ENCODE measurements around the gene PPARA. TPM values are rescaled to one million over a fixed set of nuclear protein-coding genes. Genes with fewer than 3 reads are reported as not detected.

The PPARA gene
- total RNA-seq, 1 donor from 2014 or later = 29.1 TPM

- DNase-seq (ENCODE audit: low spot score) = no peak
Observed at GRCh38 chr22:46272762-46273431, 122.6 kb downstream of the PPARA start.

GRCh38 chr22:46273432-46274148 is 123.3 kb downstream of the PPARA start:
- DNase-seq (ENCODE audit: low spot score) = no peak

DNA sequence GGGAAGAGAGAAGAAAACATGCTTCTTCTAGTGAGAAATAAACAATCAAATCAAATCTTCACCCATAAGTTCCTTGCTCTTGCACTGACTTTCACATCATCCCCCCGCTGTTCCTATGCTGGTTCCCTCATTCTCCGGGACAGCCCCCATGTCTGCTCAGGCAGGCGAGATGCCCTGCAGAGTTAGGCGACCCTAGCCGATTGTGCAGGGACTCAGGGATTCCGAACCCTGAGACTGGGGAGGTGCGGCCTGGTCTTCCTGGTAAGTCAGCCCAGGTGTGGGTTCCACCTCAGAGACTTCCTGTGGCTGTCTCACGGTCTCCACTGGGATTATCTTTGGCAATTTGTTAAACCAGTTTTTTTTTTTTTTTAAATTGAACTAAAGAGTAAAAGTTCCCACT is 124.1 kb downstream of the PPARA start:
- no peak for DNase-seq (ENCODE audit: low spot score)

DNA sequence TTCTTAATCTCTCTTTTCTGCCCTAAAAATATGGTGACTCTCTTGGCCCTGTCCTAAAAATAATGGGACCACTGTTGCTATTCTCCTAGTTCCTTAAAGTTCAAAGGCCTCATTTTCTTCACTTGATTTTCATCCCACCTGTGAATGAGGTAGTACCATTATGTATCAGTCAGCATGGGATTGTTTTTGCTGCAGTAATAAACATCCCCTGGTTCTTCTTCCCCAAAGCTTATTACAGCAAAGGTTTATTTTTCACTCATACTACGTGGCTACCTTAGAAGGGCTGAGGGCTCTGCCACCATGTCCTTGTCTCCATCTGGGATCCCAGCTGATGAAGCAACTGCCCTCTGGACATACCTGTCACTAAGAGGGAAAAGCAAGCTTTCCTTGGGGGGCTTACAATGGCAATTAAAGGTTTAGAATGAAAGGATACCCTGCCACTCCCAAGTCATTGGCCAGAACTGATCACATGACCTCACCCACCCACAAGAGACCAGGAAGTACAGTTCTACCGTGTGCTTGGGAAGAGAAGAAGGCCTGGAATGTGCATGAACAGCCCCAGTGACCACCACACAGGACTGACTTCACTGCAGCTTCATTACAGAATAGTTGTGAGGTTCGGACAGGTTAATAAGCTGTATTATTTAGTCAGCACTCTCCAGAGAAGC is 125.3 kb downstream of the PPARA start:
- no peak for DNase-seq (ENCODE audit: low spot score)

GRCh38 chr22:46276563-46276962 is 126.2 kb downstream of the PPARA start:
- DNase-seq (ENCODE audit: low spot score) = no peak

- no peak for DNase-seq (ENCODE audit: low spot score)
Observed at GRCh38 chr22:46278656-46279645, 128.6 kb downstream of the PPARA start.

- DNase-seq (ENCODE audit: low spot score) = no peak
Observed at GRCh38 chr22:46280063-46280817, 129.9 kb downstream of the PPARA start.

- no peak for DNase-seq (ENCODE audit: low spot score)
Observed at GRCh38 chr22:46280999-46281623, 130.8 kb downstream of the PPARA start.

- DNase-seq (ENCODE audit: low spot score) = no peak
Observed at GRCh38 chr22:46281866-46282678, 131.7 kb downstream of the PPARA start.

DNA sequence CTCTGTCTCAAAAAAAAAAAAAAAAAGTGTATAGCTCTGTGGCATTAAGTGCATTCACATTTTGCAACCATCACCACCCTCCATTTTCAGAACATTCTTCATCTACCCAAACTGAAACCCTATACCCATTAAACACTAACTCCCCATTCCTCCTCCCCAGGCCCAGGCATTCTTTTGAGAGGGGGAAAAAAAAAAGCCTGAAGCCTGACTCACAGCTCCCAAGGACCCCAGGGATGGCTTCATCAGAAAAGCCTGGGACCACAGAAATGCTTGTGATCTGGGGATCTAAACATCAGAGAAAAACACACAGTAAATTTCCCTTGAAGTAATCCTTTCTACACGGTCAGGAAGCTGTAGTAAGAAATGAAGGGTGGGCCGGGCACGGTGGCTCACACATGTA is 135.7 kb downstream of the PPARA start:
- DNase-seq (ENCODE audit: low spot score) = no peak

GRCh38 chr22:46286941-46287872 is 136.9 kb downstream of the PPARA start:
- no peak for DNase-seq (ENCODE audit: low spot score)

GRCh38 chr22:46287873-46288751 is 137.8 kb downstream of the PPARA start:
- DNase-seq (ENCODE audit: low spot score) = no peak

- no peak for DNase-seq (ENCODE audit: low spot score)
Observed at GRCh38 chr22:46288846-46289243, 138.5 kb downstream of the PPARA start.

GRCh38 chr22:46289244-46289891 is 139.0 kb downstream of the PPARA start:
- DNase-seq (ENCODE audit: low spot score) = no peak

DNA sequence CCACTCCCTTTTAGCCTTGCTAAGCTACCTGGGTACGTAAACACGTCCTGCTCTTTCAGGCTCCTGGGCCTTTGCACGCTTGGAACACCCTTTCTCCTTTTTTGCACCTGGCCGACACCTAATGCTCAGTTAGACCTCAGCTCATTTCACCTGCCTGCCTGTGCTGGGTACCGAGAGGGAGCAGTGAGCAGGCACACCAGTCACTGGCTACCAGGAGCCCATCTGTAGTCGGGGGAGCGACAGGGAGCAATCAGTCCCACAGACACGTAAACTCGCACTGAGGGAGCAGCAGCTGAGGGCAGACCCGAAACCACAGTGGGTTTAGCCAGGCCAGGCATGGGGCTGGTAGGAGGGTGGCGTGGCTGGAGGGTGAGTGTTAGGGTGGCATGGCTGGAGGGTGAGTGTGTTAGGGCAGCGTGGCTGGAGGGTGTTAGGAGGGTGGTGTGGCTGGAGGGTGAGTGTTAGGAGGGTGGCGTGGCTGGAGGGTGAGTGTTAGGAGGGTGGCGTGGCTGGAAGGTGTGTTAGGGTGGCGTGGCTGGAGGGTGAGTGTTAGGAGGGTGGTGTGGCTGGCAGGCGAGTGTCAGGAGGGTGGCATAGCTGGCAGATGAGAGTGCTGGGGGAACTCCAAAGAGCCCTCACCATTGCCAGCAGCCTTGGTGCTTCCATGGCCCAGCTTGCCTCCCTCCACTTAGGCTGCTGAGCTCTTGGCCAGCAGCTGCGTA is 140.0 kb downstream of the PPARA start:
- no peak for DNase-seq (ENCODE audit: low spot score)

Measured in ureter (tissue), 1 donor.